ENCODE results near the gene TNFSF15. TPM values are rescaled to one million over a fixed set of nuclear protein-coding genes. Genes with fewer than 3 reads are reported as not detected.
"Not testable (repeated sequence)": the region's sequence is repeated elsewhere in the genome, so short reads cannot be mapped to it uniquely, and the experiment has no call there.

Gene TNFSF15
- total RNA-seq, 2 donors from 2014 or later: 0.03 to 0.05 TPM

DNA sequence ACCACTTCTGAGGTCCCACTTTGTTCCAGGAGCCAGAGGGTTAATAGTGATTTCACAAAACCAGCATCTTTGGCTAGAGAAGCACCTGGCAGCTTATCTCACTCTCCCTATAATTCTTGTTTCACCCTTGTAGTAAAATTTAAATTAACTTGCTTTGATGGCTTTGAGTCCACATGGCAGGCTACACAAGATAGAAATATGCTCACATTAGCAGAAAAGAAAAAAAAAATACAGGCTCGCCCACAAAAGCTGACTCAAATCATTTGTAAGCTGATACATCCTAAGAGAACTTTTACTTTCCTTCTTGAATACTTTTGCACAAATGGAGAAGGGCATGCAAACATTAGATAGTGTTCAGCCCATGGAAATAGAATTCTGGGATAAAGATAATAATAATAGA, 36.2 kb downstream of the TNFSF15 start:
- DNase-seq (no peak), ATAC-seq (no peak)
- intact Hi-C loops (cut with DNase I): no loop called here

DNA sequence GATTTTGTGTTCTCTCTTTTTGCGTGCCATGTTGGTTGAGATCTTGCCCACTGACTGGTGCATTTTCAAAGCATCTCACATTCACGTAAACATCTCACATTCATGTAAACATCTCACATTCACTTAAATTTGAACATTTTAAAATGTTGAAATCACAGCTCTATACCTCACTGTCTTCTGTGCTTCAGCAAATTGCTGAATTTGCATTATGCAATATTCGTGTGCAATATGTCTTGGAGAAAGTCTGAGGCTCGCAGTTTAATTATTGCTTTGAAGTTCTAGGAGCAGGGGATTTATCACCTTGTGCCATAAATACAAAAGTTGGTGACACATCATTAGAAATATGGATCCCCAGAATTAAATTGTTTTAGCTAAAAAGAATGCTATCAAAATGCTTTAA, 42.6 kb downstream of the TNFSF15 start:
- ATAC-seq (no peak), DNase-seq (no peak)
- intact Hi-C loops (cut with DNase I): no loop called here

DNA sequence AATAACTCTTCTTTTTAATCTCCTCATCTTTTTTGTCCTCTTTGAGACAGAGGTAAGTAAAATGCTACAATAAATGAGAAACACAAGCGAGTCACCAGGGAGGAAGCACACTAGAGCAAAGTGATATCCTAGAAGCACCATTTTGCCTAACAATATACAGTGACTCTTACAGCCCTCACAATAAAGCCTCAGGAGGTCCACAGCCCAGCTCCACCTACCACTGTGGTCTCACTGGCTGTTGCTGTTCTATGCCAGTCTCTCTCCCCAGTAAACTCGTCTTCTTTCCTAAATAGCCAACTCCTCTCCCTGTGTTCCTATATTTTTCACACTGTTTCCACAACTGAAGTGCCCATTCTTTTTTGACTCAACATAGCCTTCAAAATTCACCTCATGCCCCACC, 44.3 kb downstream of the TNFSF15 start:
- ATAC-seq (no peak), DNase-seq (no peak)
- intact Hi-C loops (cut with DNase I): no loop called here

DNA sequence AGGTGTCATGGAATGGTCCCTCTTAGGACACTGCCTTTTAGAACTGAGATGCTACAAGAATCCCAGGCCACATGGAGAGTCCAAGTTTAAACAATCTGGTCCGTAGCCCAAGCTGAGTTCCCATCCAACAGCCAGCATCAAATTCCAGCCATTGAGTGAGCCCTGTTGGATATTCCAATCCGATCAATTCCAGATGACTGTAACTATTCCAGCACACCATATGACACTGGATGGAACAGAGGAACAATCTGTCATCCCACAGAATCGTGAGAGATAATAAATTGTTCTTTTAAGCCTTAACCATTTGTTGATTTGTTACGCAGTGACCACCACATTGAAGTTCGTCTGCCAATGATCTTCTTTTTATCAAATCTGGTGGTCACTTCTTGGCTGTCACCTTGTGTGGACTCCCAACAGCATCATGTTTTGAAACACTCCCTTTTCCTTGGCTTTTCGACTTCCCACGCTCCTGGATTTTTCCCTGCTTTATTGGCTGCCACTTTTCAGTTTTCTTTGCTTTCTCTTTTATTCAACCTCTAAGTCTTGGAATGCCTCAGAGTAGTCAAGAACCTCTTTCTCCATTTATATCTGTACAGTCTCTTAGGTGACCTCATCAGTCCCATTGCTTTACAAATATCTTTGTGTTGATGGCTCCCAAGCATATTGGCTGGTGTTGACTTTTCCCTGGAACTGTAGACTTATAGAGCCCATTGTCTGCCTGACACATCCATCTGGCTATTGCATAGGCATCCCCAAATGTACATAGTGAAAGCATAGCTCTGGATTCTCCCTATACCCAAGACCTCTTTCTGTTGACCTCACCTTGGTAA, 46.1 kb downstream of the TNFSF15 start:
- intact Hi-C loops (cut with DNase I): no loop called here
- ATAC-seq (peak; percentile 12 to 65), DNase-seq (no peak)

DNA sequence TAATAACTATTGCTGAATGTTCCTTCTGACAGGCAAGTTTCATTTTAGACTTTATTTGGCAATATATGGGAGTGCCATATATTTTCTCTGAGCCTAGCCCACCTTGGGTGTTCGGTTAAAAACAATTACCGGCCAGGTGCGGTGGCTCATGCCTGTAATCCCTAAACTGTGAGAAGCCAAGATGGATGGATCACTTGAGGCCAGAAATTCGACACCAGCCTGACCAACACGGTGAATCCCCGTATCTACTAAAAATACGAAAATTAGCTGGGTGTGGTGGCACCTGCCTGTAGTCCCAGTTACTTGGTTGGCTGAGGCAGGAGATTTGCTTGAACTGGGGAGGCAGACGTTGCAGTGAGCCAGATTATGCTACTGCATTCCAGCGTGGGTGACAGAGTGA, 47.9 kb downstream of the TNFSF15 start:
- intact Hi-C loops (cut with DNase I): no loop called here
- ATAC-seq (no peak), DNase-seq (no peak)

DNA sequence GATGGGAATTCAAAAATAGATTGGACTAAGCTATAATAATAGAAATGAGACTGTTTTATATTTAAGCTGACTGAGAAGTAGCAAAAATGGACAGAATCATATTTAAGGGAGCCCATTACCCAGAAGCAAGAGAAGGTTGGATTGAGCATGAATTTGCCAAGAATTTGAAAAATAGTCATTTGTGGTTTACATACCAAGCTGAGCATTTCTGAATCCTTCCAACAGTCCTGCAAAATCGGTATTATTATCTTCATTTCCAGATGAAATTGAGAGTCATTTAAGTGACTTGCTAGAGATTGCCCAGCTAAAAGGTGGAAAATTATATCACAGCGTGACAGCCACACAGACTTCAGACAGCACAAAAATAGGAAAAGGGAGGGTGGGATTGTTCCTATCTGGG, 48.4 kb downstream of the TNFSF15 start:
- intact Hi-C loops (cut with DNase I): no loop called here
- ATAC-seq: no peak
- no peak for DNase-seq

DNA sequence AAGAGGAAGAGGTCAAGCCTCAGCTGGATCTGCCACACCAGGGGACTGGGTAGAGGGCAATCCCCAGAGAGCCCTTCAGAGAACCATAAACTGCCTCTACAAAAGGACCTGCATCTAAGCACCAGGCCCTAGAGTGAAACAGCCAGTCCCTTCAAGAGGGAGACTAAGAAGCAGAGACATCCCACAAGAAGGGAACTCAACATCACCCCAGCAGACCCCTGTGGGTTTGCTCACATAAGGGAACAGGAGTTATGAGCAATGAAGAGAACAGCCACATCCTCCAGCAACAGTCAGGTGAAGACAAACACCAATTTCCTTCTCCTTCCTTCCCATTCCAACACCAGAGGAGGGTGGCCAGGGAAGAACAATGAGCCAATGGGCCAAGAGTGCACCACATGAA, 48.9 kb downstream of the TNFSF15 start:
- DNase-seq: no peak
- no peak for ATAC-seq
- intact Hi-C loops (cut with DNase I): no loop called here

DNA sequence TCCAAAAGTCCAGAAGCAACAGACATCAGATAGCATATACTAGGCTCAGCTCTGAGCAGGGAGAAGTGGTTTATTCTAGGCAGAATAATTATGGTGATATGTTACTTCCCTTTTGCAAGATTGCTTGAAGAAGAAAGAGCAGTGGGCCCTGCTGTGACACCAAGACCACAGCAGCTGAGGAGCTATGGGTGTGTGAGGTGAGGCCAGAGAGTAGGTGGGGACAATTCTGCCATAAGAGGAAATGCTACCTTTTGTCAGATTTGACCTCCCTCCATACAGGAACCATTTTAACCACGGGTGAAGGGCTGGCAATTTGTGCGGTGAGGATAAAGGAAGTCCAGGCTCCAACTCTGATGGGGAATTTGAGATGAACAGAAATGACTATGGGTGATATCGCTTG, 51.3 kb downstream of the TNFSF15 start:
- intact Hi-C loops (cut with DNase I): no loop called here
- ATAC-seq (no peak), DNase-seq (no peak)

DNA sequence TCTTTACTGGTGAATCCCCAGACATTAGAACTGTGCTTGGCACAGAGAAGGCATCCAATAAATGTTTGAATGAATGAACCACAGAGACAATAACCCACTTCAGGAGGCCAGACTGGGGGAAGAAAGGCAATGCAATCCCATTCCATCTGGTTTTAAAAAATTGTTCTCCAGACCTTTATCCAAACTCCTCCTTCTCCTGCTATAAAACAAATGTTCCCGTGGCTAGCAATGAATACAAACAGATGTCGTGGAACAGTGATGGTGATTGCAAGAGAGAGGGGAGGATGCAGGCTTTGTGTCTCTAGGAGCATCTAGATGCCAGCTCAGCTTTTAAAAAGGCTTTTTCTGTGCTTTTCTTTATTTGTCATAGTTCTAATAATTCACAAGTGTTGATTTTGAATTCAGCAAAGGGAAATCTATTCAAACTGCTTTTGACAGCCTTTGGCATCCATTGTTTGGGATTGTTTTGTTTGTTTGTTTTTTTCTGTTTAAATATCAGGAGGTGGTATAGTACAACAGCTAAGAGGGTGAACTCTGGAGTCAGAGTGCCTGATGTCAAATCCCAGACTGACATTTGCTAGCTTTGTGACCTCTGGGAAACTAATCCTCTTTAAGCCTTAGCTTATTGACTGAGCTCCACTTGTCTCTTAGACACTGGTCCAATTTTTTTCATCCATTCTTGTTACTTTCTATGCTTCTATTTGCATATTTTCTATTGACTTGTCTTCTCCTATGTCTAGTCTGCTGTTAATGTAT, 59.1 kb downstream of the TNFSF15 start:
- ATAC-seq: peak; percentile 15
- intact Hi-C loops (cut with DNase I): loop anchor here in 1 of 2 donors (10.0 kb wide), 1 partner anchor 62 kb away; the partner anchor contains the start of gene TEX48
- no peak for DNase-seq

DNA sequence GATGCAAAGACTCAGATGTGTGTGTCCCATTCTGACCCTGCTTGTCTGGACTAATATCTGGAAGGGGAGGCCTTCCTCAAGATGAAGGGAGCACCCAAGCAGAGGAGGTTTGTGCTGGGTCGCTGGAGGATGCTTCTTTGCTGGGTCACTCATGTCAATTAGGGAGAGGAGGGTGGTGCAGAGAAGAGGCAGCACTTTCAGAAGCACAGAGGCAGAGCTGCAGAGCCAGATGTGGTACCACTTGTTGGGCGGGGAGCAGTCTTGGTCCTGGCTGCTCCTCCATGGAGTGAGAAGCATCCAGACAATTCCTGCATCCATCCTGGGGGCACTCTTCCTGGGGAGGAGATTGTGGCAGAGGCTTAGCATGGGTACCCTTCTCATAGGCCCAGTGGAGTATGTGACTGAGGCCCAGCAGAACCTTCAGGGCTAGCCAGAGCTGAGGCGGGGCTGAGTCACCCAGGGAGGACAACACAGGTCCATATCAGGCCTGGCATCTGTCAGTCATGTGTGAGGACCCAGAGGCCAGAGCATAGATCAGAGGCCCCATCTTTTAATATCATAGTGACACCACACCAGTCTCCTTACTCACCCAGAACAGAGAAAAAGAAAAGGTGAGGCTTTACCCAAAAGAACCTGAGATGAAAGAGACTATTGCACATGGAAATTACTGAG, 59.8 kb downstream of the TNFSF15 start:
- ATAC-seq (peak in 1 of 2 donors; percentile 16), DNase-seq (no peak)
- intact Hi-C loops (cut with DNase I): loop anchor here in 1 of 2 donors (10.0 kb wide), 1 partner anchor 61 kb away; the partner anchor contains the start of gene TEX48

DNA sequence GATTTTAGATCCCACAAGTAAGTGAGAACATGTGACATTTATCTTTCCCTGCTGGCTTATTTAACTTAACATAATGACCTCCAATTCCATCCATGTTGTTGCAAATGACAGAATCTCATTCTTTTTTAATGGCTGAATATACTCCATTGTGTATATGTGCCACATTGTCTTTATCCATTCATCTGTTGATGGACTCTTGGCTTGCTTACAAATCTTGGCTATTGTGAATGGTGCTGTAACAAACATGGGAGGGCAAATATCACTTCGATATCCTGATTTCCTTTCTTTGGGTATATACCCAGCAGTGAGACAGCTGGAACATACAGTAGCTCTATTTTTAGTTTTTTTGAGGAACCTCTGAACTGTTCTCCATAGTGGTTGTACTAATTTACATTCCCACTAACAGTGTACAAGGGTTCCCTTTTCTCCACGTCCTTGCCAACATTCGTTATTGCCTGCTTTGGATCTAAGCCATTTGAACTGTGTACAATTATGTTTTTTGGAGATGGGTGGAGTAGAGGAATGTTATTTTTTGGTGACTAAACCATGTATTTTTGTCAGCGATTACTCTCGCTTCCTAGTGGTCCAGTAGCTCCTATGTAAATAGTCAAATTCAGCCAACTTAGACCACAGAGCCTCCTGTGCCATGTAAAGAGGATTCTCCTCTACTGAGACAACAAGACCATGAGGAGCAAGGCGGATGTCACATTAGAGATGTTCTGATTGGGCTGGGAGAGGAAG, 60.6 kb downstream of the TNFSF15 start:
- DNase-seq (no peak), ATAC-seq (peak; percentile 43 to 47)
- intact Hi-C loops (cut with DNase I): loop anchor here in 1 of 2 donors (10.0 kb wide), 1 partner anchor 60 kb away; the partner anchor contains the start of gene TEX48

DNA sequence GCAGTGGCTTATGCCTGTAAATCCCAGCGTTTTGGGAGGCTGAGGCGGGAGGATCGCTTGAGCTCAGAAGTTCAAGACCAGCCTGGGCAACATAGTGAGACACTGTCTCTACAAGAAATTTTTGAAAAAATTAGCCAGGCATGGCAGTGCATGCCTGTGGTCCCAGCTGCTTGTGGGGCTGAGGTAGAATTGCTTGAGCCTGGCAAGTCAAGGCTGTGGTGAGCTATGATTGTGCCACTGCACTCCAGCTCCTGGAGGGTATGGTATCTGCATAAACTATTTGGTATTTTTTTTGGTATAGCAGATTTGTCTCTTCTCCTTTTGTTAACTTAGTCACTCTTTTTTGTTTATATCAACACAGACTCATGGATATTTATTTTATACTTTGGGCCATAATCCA, 62.4 kb downstream of the TNFSF15 start:
- ATAC-seq: no peak
- intact Hi-C loops (cut with DNase I): loop anchor here in 1 of 2 donors (10.0 kb wide), 1 partner anchor 59 kb away; the partner anchor contains the start of gene TEX48

DNA sequence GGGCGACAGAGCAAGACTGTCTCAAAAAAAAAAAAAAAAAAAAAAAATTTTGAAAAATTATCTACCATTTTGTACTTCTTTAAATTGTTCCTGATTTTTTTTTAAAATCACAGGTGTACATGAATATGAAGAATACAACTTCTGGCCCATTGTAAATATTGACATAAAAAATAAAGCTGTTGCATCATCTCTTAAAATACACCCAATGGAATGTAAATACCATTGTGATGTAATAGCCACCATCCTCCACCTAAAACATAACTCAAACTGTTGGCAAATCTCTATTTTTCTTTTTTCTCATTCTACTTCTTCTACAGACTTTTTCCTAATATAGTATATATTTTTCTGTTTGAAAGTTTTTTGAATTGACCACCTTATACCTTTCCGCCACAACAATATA, 62.9 kb downstream of the TNFSF15 start:
- ATAC-seq: no peak
- intact Hi-C loops (cut with DNase I): loop anchor here in 1 of 2 donors (10.0 kb wide), 1 partner anchor 58 kb away; the partner anchor contains the start of gene TEX48
- no peak for DNase-seq

More for the DNA sequence above, 62.4 kb downstream of the TNFSF15 start:
- no peak for DNase-seq

DNA sequence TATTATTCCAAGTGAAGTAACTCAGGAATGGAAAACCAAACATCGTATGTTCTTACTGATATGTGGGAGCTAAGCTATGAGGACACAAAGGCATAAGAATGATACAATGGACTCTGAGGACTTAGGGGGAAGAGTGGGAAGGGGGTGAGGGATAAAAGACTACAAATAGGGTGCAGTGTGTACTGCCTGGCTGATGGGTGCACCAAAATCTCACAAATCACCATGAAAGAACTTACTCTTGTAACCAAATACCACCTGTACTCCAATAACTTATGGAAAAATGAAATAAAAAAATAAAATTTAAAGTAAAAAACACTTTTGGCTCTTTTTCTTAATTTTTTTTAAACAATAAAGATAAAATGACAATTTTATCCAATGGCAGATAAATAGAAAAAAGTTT, 64.3 kb downstream of the TNFSF15 start:
- intact Hi-C loops (cut with DNase I): loop anchor here in 1 of 2 donors (10.0 kb wide), 1 partner anchor 57 kb away; the partner anchor contains the start of gene TEX48

DNA sequence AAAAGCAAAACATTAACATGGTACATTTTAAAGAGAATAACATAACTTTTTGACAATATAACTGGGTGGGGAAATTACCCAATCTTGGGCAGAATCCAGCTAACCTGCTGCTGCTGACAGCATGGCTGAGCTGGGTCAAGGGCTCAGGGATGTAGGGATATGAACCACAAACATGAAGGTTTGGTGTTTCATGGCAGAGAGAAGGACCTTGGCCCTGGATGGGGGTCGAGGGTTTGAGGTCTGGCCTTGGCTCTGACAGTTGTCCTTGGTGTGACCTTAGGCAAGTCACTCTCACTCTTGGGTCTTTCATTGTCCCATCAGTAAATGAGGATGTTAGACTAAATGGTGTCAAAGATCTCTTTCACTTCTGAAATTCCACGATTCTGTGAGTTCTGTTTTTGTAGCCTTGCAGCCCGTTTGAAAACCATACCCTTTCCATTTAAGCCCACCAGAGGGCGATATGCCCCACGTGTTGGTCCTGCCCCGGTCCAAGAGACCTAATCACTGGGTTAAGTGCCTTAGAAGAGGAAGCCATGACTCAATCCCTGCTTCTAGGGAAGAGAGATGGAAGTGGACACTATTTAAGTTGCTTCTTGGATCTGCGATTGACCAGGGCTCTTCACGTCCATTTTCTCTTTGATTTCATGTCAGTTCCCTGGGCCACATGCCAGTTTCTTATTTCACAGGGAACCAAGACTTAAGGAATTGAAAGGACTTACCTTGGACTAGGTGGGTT, 67.1 kb downstream of the TNFSF15 start:
- intact Hi-C loops (cut with DNase I): loop anchor here (1.0 to 10.0 kb wide), 4 partner anchors 172 to 276 kb away; no protein-coding TSS in a partner anchor
- DNase-seq (peak; percentile 63), ATAC-seq (peak; percentile 85 to 96)

More for the DNA sequence above, 64.3 kb downstream of the TNFSF15 start:
- DNase-seq, ATAC-seq: not testable (repeated sequence)

DNA sequence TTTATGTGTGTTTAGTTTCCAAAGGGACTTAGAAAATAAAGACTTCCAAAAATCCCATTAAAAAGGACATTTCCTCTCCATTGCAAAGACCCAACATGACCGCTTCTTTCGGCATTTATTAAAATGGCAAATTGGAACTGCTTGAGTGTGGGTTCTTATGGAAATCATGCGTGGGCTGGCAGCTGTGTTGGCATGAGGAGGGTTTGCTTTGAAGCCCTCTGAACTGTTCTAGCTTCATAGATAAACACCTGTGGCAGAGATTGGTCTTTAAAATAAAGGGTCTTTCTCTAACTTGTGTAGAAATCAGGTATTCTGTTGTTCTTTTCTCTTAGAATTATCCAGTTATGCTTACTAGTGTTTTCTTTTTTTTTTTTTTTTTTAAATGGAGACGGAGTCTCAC, 68.0 kb downstream of the TNFSF15 start:
- no peak for DNase-seq
- ATAC-seq: no peak
- intact Hi-C loops (cut with DNase I): loop anchor here (2.0 to 10.0 kb wide), 3 partner anchors 173 to 274 kb away; no protein-coding TSS in a partner anchor

DNA sequence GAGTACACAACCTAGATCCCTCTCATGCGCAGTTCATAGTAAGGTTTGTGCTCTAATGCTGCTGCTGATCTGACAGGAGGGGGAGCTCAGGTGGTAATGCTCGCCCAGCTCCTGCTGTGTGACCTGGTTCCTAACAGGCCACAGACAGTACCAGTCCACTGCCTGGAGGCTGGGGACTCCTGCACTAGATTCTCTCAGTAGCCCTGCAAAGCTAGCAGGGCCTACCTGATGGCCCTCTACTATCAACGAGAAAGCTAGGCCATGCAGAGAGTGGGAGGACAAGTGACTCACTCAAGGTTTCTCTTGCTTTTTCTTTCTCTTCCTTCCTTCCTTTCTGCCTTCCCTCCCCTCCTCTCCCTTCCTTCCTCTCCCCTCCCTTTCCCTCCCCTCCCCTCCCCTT, 68.7 kb downstream of the TNFSF15 start:
- no peak for DNase-seq
- intact Hi-C loops (cut with DNase I): loop anchor here in 1 of 2 donors (5.0 to 10.0 kb wide), 2 partner anchors 178 to 275 kb away; no protein-coding TSS in a partner anchor
- ATAC-seq: no peak

DNA sequence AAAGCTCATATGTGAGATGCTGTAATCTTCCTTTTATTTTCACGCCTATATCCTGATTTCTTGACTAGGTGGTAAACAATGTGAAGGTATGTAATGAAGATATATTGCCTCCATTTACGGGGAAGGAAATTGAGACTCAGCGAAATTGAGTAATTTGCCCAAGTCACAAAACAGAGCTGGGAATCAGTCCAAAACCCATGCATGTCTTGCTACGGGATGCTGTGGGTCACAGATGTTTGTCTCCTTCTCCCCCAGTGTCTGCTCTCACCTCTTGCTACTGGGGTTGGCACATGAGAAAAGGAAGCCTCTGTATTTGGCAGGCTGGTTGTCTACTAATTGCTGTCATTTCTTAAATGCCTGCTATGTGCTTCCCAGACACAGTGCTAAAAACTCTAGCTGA, 70.1 kb downstream of the TNFSF15 start:
- intact Hi-C loops (cut with DNase I): loop anchor here in 1 of 2 donors (5.0 to 10.0 kb wide), 2 partner anchors 179 to 277 kb away; no protein-coding TSS in a partner anchor
- ATAC-seq (no peak), DNase-seq (no peak)

All from left cardiac atrium (tissue), 4 donors.